NOMO-1 treated with dmso at 0.1 percent for 144 hours (cell line): ENCODE measurements around the gene USP53.
A peak's percentile ranks its signal among the peaks of the same experiment; 100 is the strongest.
"Not testable (repeated sequence)": the region's sequence is repeated elsewhere in the genome, so short reads cannot be mapped to it uniquely, and the experiment has no call there.

Source experiments
- DNase-seq: peaks from one replicate; lab custom pipeline; 2025; ENCODE audit not compliant: unreplicated experiment; lab: John Stamatoyannopoulos, UW

Gene USP53

DNA sequence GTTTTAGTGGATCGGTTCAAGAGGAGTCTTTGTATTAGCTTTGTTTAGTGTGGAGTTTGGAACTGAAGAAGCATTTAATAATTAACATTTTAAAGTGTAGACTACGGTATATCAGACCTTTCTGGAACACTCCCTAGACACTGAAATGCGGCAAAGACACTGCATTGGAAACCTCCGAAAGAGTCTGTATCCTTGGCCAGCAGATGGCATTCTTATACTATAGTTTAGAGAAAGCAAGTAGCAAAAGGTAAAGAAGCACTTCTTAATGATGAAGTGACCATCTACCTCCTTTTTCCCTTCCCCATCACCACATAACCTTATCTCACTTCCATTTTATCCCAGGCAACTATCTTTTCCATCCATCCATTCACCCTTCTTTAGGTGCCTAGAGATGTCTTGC, 101.8 kb downstream of the USP53 start:
- DNase-seq = no peak

DNA sequence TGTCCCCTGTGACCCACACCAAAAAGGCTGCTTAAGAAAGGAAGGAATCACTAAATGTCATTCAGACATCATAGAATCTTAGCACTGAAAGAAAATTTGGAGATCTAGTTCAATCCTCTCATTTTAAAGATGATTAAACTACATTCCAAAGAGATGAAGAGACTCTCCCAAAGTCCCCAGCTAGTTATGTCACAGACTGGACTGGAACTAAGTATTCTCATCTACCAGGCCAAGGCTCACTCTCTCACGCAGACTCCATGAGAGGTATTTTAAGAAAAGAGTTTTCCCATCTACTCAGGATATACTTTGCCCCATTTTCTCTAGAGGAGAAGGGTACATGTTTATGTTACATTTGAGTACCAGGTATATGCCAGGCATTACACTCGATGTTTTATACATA, 102.5 kb downstream of the USP53 start:
- no peak for DNase-seq

DNA sequence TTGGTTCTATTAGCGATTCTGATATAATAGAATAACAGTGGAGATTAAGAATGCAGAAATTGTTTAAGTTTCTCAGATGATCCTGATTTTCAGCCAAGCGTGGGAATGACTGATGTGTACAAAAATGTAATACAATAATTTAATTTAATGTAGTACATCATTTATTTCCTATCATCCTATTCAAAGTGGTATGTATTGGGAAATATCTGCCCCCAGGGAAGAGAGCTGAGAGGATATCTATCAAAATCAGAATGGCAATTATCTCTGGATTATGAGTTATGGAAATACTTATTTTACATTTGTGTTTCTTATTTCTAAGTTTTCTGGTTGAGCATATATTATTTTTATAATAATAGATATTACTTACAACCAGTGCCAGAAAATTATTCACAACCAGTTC, 105.5 kb downstream of the USP53 start:
- DNase-seq = no peak

DNA sequence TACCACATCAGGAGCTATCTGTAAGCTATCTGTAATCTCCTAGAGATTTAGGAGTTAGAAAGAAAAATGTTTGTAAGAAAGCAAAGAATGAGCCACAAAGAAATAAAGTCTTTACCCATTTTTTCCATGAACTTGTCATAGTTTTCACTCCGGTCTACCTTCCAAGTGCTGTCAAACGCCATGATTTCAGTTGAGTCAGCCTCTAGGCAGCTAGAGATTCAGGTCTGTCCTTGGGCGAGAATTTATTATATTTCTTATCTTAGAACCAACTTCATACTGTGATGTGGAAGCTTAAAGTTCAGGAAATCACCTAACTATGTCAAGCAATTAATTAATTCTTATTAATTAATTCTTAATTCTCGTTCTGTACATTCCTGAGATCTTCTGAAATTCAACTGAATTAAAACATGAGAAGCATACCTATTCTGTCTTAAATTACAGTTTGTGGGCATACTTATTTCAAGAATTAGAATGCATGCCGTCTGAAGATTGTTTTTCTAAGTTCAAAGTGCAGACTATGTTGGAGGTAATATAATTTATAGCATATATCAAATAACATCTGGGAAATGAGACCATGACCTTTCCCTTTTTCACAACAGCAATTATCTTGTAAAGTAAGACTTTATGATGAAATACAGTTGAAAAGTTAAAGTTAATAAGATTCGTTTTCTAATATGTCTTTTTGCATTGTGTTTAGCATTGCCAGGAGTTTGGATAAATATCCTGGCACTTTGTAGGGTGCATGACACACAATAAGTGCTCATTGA, 109.6 kb downstream of the USP53 start, which contains the start of gene FABP2:
TSS of gene FABP2 (minus strand) at position 218 of the 767 bp plus-strand sequence. CDS start at position 182, 36 bp downstream.
- DNase-seq = no peak

GRCh38 chr4:119328695-119329094, 116.2 kb downstream of the USP53 start:
- no peak for DNase-seq

GRCh38 chr4:119329835-119330620, 117.5 kb downstream of the USP53 start:
- no peak for DNase-seq

DNA sequence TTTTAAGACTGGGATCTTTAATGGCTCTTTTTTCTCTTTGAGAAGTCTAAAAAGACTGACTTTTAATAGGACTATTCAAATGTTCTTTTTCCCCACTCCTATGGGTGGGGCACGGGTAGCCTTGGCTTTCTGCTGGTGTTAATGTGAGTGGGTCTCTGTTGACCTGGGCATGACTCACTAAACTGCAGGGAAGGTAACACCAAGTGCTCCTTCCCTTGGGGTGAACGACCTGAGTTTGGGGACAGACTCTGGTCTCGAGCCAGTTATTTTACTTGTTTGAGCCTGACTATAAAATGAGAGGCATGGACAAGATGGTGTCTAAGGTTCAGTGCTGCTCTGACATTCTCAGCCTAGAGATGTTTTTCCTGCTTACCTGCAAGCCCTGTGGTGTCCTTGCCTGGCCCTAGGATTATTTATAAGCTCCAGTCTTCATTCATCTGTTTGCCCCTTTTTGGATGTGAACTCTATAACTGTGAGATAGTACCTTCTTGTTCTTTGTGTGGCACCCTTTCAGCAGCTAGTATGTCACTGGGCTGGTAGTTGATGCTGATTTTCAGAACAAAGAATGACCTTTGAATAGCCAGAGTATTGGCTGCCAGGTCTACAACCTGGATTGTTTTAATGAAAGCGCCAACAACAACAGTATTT, 123.9 kb downstream of the USP53 start:
- DNase-seq = not testable (repeated sequence)

- peak; percentile 49 for DNase-seq
Measured at GRCh38 chr4:119337010-119337409, 124.5 kb downstream of the USP53 start.

GRCh38 chr4:119339895-119340294, 127.4 kb downstream of the USP53 start:
- DNase-seq = not testable (repeated sequence)

DNA sequence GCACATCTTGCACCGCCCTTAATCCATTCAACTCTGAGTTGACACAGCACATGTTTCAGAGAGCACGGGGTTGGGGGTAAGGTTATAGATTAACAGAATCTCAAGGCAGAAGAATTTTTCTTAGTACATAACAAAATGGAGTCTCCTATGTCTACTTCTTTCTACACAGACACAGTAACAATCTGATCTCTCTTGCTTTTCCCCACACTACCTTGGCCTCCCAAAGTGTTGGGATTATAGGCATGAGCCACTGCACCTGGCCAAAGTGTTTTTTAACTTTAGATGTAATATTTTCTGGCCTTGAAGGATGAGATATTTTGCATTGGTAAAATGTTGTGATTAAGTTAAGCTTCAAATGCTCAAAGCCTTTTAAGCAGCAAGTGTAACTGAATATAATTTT, 130.8 kb downstream of the USP53 start:
- not testable (repeated sequence) for DNase-seq
